ENCODE measurements around the gene ZNF791. TPM values are rescaled to one million over a fixed set of nuclear protein-coding genes. Genes with fewer than 3 reads are reported as not detected.

ZNF791 gene
- total and polyA plus RNA-seq, 8 donors = 4.7 to 33.0 (median 18.4) TPM

GRCh38 chr19:12647490-12648071 lies 36.9 kb downstream of the ZNF791 start:
- 6 to 16% (median 14%) methylated on average over 24 to 31 of the region's 31 CpGs for WGBS, 5 donors
- Histone ChIP-seq H3K4me3 (peak overlapping the region; percentile 41 to 48 (median 44)), H3K9me3 (no peaks in the 10 kb centered on the region), H3K27ac (peak overlapping the region in 1 of 5 donors; percentile 34), H3K4me1 (peaks cover 10 to 19% (median 17%) of the 10 kb centered on the region in 4 donors), H3K27me3 (no peaks in the 10 kb centered on the region), H3K36me3 (peaks cover 0 to 30% (median 14%) of the 10 kb centered on the region in 4 donors)
- TF ChIP-seq EP300 (IDR thresholded peaks at IDR 0.05) (no peak), POLR2AphosphoS5 (IDR thresholded peaks at IDR 0.05) (no peak), CTCF (IDR thresholded peaks at IDR 0.05) (no peak)
- intact Hi-C loops (cut with DNase I; ENCODE audit: low total_unique reads) = no loop called here
- peak; percentile 82 to 90 for DNase-seq

- TF ChIP-seq POLR2AphosphoS5 (IDR thresholded peaks at IDR 0.05) (no peak), CTCF (IDR thresholded peaks at IDR 0.05) (peak in 1 of 7 experiments; percentile 19)
- H3K4me1 ChIP-seq = peaks cover 10 to 19% (median 17%) of the 10 kb centered on the region in 4 donors
- WGBS, 5 donors = 8 to 25% (median 19%) methylated on average over 24 to 29 of the region's 29 CpGs
- H3K9me3 ChIP-seq = no peaks in the 10 kb centered on the region
- H3K4me3 ChIP-seq = peak overlapping the region; percentile 41 to 48 (median 44)
- DNase-seq = peak in 1 of 2 donors; percentile 56
- no peaks in the 10 kb centered on the region for H3K27me3 ChIP-seq
- peaks cover 0 to 30% (median 14%) of the 10 kb centered on the region in 4 donors for H3K36me3 ChIP-seq
- no peak overlapping the region for H3K27ac ChIP-seq
- intact Hi-C loops (cut with DNase I; ENCODE audit: low total_unique reads) = no loop called here
Measured at GRCh38 chr19:12648088-12648487, 37.4 kb downstream of the ZNF791 start.

GRCh38 chr19:12649941-12650340 lies 39.2 kb downstream of the ZNF791 start:
- WGBS, 5 donors = 93 to 98% (median 95%) methylated on average over 10 of the region's 10 CpGs
- no peak for DNase-seq
- H3K27me3 ChIP-seq = no peaks in the 10 kb centered on the region
- H3K9me3 ChIP-seq = no peaks in the 10 kb centered on the region
- intact Hi-C loops (cut with DNase I; ENCODE audit: low total_unique reads) = no loop called here
- H3K4me3 ChIP-seq = no peak overlapping the region
- peaks cover 0 to 39% (median 28%) of the 10 kb centered on the region in 4 donors for H3K36me3 ChIP-seq
- TF ChIP-seq EP300 (IDR thresholded peaks at IDR 0.05) = no peak
- no peak for TF ChIP-seq CTCF (IDR thresholded peaks at IDR 0.05)
- no peak for TF ChIP-seq POLR2A (IDR thresholded peaks at IDR 0.05)
- no peak for TF ChIP-seq POLR2AphosphoS5 (IDR thresholded peaks at IDR 0.05)
- peaks cover 10 to 19% (median 17%) of the 10 kb centered on the region in 4 donors for H3K4me1 ChIP-seq
- no peak overlapping the region for H3K27ac ChIP-seq

- intact Hi-C loops (cut with DNase I; ENCODE audit: low total_unique reads) = no loop called here
- H3K36me3 ChIP-seq = peaks cover 15 to 57% (median 50%) of the 10 kb centered on the region in 4 donors
- no peak overlapping the region for H3K4me3 ChIP-seq
- TF ChIP-seq EP300 (IDR thresholded peaks at IDR 0.05) (no peak), POLR2A (IDR thresholded peaks at IDR 0.05) (no peak), POLR2AphosphoS5 (IDR thresholded peaks at IDR 0.05) (no peak), CTCF (IDR thresholded peaks at IDR 0.05) (no peak)
- 88 to 96% (median 96%) methylated on average over 6 of the region's 6 CpGs for WGBS, 5 donors
- H3K4me1 ChIP-seq = peaks cover 10 to 17% (median 15%) of the 10 kb centered on the region in 4 donors
- no peak for DNase-seq
- no peak overlapping the region for H3K27ac ChIP-seq
- H3K9me3 ChIP-seq = no peaks in the 10 kb centered on the region
- no peaks in the 10 kb centered on the region for H3K27me3 ChIP-seq
Measured at GRCh38 chr19:12652219-12652618, 41.5 kb downstream of the ZNF791 start.

All from stomach (tissue), 9 donors.